ENCODE data around the gene EXOSC2. TPM values are rescaled to one million over a fixed set of nuclear protein-coding genes. Genes with fewer than 3 reads are reported as not detected.

Gene EXOSC2
- total RNA-seq, 1 experiment from 2014 or later: 49.5 TPM

DNA sequence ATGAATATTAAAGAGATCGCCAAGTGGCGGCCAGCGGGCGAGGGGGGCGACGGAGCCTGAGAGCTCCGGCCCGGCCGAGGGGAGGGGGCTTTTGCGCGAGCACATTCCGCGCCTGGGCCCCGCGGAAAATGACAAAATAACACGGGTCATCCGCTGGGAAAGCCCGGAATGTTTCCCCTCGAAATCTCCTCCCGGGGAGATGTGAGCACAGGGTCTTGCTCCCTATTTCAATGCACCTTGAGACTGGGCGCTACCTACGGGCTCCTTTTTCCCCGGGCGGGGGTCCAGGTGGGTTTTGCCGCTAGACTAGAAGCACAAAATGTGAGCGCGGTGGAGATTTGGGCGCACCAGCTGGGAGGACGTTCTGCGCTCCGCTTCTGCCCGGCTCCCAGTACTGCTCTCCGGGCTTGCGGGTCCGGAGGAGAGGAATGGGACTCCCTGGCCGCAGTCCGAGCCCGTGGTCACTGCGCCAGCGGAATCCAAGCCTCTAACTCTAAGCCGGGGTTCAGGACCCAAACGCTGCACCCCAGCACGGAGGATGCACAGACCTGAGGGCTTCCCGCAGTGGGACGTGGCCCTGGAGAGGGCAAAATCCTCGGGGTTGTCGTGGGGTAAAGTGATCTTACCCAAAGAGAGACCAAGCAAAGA, 32.0 kb upstream of the EXOSC2 start:
- H3K4me3 ChIP-seq: no peak overlapping the region

DNA sequence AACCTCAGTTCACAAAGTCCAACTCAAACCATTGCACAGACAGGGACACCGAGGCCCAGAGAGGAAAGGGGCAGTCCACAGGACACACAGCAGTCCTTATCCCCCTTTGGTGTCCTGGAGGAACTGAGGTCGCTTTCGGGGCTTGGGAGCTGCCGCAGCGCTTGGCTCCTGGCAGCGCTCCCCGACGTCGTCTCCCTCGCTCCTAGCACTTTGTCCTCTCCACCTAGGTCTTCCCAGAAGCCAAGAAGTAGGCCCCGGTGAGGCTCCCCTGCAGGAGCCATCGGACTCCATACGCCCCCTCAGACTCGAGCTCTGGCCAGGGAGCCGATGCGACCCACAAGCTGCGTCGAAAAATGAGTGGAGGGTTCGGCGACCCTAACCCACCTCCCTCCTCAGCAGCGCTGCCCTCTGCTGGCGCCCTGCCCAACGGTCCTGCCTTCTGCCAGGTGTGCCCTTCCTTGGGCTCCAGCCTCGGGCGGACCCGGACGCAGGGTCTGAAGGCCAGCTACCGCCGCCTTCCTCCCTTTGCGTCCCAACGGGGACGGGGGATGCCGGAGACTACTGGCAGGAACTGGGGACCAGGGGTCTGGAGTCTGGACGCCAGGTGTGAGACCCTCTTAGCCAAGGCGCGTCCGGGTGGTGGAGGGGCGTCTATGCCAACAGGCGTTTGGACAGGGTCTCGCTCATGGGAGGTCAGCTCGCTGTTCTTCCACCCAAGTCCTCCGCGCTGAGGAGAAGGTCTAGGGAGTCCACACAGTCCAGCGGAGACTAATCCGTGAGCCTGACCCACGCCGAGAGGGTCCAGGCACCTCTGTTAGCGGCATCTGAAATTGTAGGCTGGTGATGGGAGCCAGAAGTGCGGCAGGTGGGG, 31.2 kb upstream of the EXOSC2 start:
- Histone ChIP-seq H3K9me2 (ENCODE audit: insufficient read depth) (no peaks in the 10 kb centered on the region), H3K27me3 (ENCODE audit: insufficient read depth, low read depth) (peaks cover 32% of the 10 kb centered on the region), H3K4me2 (no peak overlapping the region), H3F3A (ENCODE audit: insufficient read depth, low read depth) (no peaks in the 10 kb centered on the region), H2AFZ (no peak overlapping the region), H3K4me1 (replicated peaks; ENCODE audit: insufficient read depth) (no peaks in the 10 kb centered on the region), H3K27ac (no peak overlapping the region), H3K9me3 (ENCODE audit: insufficient read depth, low read depth) (no peaks in the 10 kb centered on the region), H3K4me3 (no peak overlapping the region), H4K20me1 (ENCODE audit: insufficient read depth) (no peaks in the 10 kb centered on the region), H3K79me2 (ENCODE audit: low read depth) (no peaks in the 10 kb centered on the region), H3K36me3 (ENCODE audit: low read depth) (no peaks in the 10 kb centered on the region)
- DNase-seq: no peak
- intact Hi-C loops (cut with micrococcal nuclease; ENCODE audit: unreplicated experiment): no loop called here
- POLR2A ChIA-PET (ENCODE audit: unreplicated experiment): no interaction called here
- BruUV-seq (replicated peaks): no TSS peak
- CTCF ChIA-PET: no interaction called here
- TF ChIP-seq, protein P1, sequence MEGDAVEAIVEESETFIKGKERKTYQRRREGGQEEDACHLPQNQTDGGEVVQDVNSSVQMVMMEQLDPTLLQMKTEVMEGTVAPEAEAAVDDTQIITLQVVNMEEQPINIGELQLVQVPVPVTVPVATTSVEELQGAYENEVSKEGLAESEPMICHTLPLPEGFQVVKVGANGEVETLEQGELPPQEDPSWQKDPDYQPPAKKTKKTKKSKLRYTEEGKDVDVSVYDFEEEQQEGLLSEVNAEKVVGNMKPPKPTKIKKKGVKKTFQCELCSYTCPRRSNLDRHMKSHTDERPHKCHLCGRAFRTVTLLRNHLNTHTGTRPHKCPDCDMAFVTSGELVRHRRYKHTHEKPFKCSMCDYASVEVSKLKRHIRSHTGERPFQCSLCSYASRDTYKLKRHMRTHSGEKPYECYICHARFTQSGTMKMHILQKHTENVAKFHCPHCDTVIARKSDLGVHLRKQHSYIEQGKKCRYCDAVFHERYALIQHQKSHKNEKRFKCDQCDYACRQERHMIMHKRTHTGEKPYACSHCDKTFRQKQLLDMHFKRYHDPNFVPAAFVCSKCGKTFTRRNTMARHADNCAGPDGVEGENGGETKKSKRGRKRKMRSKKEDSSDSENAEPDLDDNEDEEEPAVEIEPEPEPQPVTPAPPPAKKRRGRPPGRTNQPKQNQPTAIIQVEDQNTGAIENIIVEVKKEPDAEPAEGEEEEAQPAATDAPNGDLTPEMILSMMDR (conservative IDR thresholded peaks at IDR 0.05): no peak
- no peak for TF ChIP-seq EZH2 (IDR thresholded peaks at IDR 0.05; ENCODE audit: low read depth)

More for the DNA sequence above, 32.0 kb upstream of the EXOSC2 start:
- Histone ChIP-seq H2AFZ (no peak overlapping the region), H3K27ac (no peak overlapping the region), H3F3A (ENCODE audit: insufficient read depth, low read depth) (no peaks in the 10 kb centered on the region), H3K4me2 (no peak overlapping the region), H4K20me1 (ENCODE audit: insufficient read depth) (no peaks in the 10 kb centered on the region), H3K9me3 (ENCODE audit: insufficient read depth, low read depth) (no peaks in the 10 kb centered on the region), H3K9me2 (ENCODE audit: insufficient read depth) (no peaks in the 10 kb centered on the region), H3K4me1 (replicated peaks; ENCODE audit: insufficient read depth) (no peaks in the 10 kb centered on the region), H3K79me2 (ENCODE audit: low read depth) (no peaks in the 10 kb centered on the region), H3K36me3 (ENCODE audit: low read depth) (no peaks in the 10 kb centered on the region), H3K27me3 (ENCODE audit: insufficient read depth, low read depth) (peaks cover 32% of the 10 kb centered on the region)
- CTCF ChIA-PET: no interaction called here
- no peak for DNase-seq
- TF ChIP-seq EZH2 (IDR thresholded peaks at IDR 0.05; ENCODE audit: low read depth): no peak
- TF ChIP-seq, protein P1 (conservative IDR thresholded peaks at IDR 0.05): no peak
- POLR2A ChIA-PET (ENCODE audit: unreplicated experiment): no interaction called here
- BruUV-seq (replicated peaks): no TSS peak
- intact Hi-C loops (cut with micrococcal nuclease; ENCODE audit: unreplicated experiment): no loop called here

DNA sequence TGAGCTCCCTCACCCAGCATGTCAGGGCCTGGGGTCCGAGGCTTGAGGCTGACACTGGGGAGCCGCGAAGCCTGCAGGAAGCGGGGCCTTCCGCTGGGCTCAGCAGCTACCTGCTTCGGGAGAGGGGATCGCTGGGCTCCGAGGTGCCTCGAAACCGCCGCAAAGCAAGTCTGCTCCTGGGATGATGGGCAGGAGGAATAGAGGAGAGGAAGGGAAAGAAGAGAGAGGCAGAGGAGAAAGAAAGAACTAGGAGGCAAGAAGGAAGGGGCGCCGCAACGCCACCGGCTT, 30.7 kb upstream of the EXOSC2 start:
- Histone ChIP-seq H4K20me1 (ENCODE audit: insufficient read depth) (no peaks in the 10 kb centered on the region), H3K4me1 (replicated peaks; ENCODE audit: insufficient read depth) (no peaks in the 10 kb centered on the region), H3K4me2 (no peak overlapping the region), H2AFZ (no peak overlapping the region), H3F3A (ENCODE audit: insufficient read depth, low read depth) (no peaks in the 10 kb centered on the region), H3K36me3 (ENCODE audit: low read depth) (no peaks in the 10 kb centered on the region), H3K79me2 (ENCODE audit: low read depth) (no peaks in the 10 kb centered on the region), H3K9me3 (ENCODE audit: insufficient read depth, low read depth) (no peaks in the 10 kb centered on the region), H3K27me3 (ENCODE audit: insufficient read depth, low read depth) (peaks cover 30% of the 10 kb centered on the region), H3K27ac (no peak overlapping the region), H3K9me2 (ENCODE audit: insufficient read depth) (no peaks in the 10 kb centered on the region), H3K4me3 (no peak overlapping the region)
- no peak for TF ChIP-seq EZH2 (IDR thresholded peaks at IDR 0.05; ENCODE audit: low read depth)
- TF ChIP-seq, protein P1 (conservative IDR thresholded peaks at IDR 0.05): no peak
- no TSS peak for BruUV-seq (replicated peaks)
- POLR2A ChIA-PET (ENCODE audit: unreplicated experiment): no interaction called here
- intact Hi-C loops (cut with micrococcal nuclease; ENCODE audit: unreplicated experiment): no loop called here
- CTCF ChIA-PET: no interaction called here
- no peak for DNase-seq
